Measurements from ENCODE around the gene RAET1L. TPM values are rescaled to one million over a fixed set of nuclear protein-coding genes. Genes with fewer than 3 reads are reported as not detected.

The RAET1L gene
- total and polyA plus RNA-seq, 2 donors (not counting 1 experiment from before 2014, with no cell fraction given), result not detected

GRCh38 chr6:149979293-149979692, 46.0 kb downstream of the RAET1L start:
- no peak overlapping the region for H3K4me3 Mint-ChIP-seq
- no peak for ATAC-seq (ENCODE audit: low read depth)
- no peak overlapping the region for H3K9ac ChIP-seq (ENCODE audit: low read length)
- no peak for DNase-seq
- H3K36me3 ChIP-seq (replicated peaks in 1 of 2; ENCODE audit: control extremely low read depth in 1 of 2, control insufficient read depth in 1 of 2, extremely low read depth in 1 of 2, insufficient read depth in 2 of 2, low read length in 1 of 2), result no peaks in the 10 kb centered on the region
- H3K9me3 Mint-ChIP-seq (ENCODE audit: insufficient read depth), result no peaks in the 10 kb centered on the region
- H3K27ac ChIP-seq (ENCODE audit: low read length in 2 of 2), result no peak overlapping the region
- H2AFZ ChIP-seq (ENCODE audit: insufficient read depth, low read depth, low read length, poor library complexity, severe bottlenecking), result no peak overlapping the region
- CTCF ChIA-PET, result no interaction called here
- no peaks in the 10 kb centered on the region for H3K79me2 ChIP-seq (ENCODE audit: control insufficient read depth, insufficient read depth, low read length)
- 83% methylated on average over 5 of the region's 6 CpGs for WGBS (ENCODE audit: insufficient coverage)
- peaks cover 0 to 4% (median 0%) of the 10 kb centered on the region in 3 donors for H3K9me3 ChIP-seq (ENCODE audit: control extremely low read depth in 1 of 3, control insufficient read depth in 2 of 3, insufficient read depth in 1 of 3, low read length in 2 of 3)
- H4K20me1 ChIP-seq (ENCODE audit: control insufficient read depth, insufficient read depth, low read length, poor library complexity, severe bottlenecking), result no peaks in the 10 kb centered on the region
- TF ChIP-seq EZH2 (IDR thresholded peaks at IDR 0.05; ENCODE audit: borderline replicate concordance, insufficient read depth, low read depth, low read length, poor library complexity, severe bottlenecking), result no peak
- TF ChIP-seq CTCF (IDR thresholded peaks at IDR 0.05), result no peak
- no peak overlapping the region for H3K27ac Mint-ChIP-seq
- H3K4me1 ChIP-seq (ENCODE audit: control insufficient read depth in 2 of 2, insufficient read depth in 2 of 2, low read length in 2 of 2), result peaks cover 0 to 3% of the 10 kb centered on the region in 2 donors
- H3K4me3 ChIP-seq (ENCODE audit: control extremely low read depth in 1 of 5, extremely low read depth in 1 of 5, insufficient read depth in 1 of 5, low read depth in 2 of 5, low read length in 4 of 5), result no peak overlapping the region
- intact Hi-C loops (cut with micrococcal nuclease), result no loop called here
- H3K4me2 ChIP-seq (replicated peaks; ENCODE audit: low read depth, low read length, poor library complexity, severe bottlenecking), result no peak overlapping the region
- POLR2A ChIA-PET, result no interaction called here
- H3K27me3 Mint-ChIP-seq, result peaks cover 60% of the 10 kb centered on the region
- H3K27me3 ChIP-seq (replicated peaks in 1 of 4; ENCODE audit: control extremely low read depth in 1 of 4, control insufficient read depth in 3 of 4, insufficient read depth in 4 of 4, low read length in 3 of 4), result peaks cover 0 to 52% (median 30%) of the 10 kb centered on the region in 4 experiments
- no peaks in the 10 kb centered on the region for H3K4me1 Mint-ChIP-seq

GRCh38 chr6:149978610-149979009, 46.7 kb downstream of the RAET1L start:
- POLR2A ChIA-PET, result no interaction called here
- Histone ChIP-seq H3K4me3 (ENCODE audit: control extremely low read depth in 1 of 5, extremely low read depth in 1 of 5, insufficient read depth in 1 of 5, low read depth in 2 of 5, low read length in 4 of 5) (no peak overlapping the region), H3K9ac (ENCODE audit: low read length) (no peak overlapping the region), H3K36me3 (replicated peaks in 1 of 2; ENCODE audit: control extremely low read depth in 1 of 2, control insufficient read depth in 1 of 2, extremely low read depth in 1 of 2, insufficient read depth in 2 of 2, low read length in 1 of 2) (no peaks in the 10 kb centered on the region), H2AFZ (ENCODE audit: insufficient read depth, low read depth, low read length, poor library complexity, severe bottlenecking) (no peak overlapping the region), H3K79me2 (ENCODE audit: control insufficient read depth, insufficient read depth, low read length) (no peaks in the 10 kb centered on the region), H3K4me2 (replicated peaks; ENCODE audit: low read depth, low read length, poor library complexity, severe bottlenecking) (no peak overlapping the region), H4K20me1 (ENCODE audit: control insufficient read depth, insufficient read depth, low read length, poor library complexity, severe bottlenecking) (no peaks in the 10 kb centered on the region), H3K27me3 (replicated peaks in 1 of 4; ENCODE audit: control extremely low read depth in 1 of 4, control insufficient read depth in 3 of 4, insufficient read depth in 4 of 4, low read length in 3 of 4) (peaks cover 0 to 58% (median 32%) of the 10 kb centered on the region in 4 experiments), H3K27ac (ENCODE audit: low read length in 2 of 2) (no peak overlapping the region), H3K9me3 (ENCODE audit: control extremely low read depth in 1 of 3, control insufficient read depth in 2 of 3, insufficient read depth in 1 of 3, low read length in 2 of 3) (peaks cover 0 to 4% (median 0%) of the 10 kb centered on the region in 3 donors), H3K4me1 (ENCODE audit: control insufficient read depth in 2 of 2, insufficient read depth in 2 of 2, low read length in 2 of 2) (peaks cover 0 to 3% of the 10 kb centered on the region in 2 donors)
- Mint-ChIP-seq H3K4me1 (no peaks in the 10 kb centered on the region), H3K27ac (no peak overlapping the region), H3K9me3 (ENCODE audit: insufficient read depth) (no peaks in the 10 kb centered on the region), H3K27me3 (peaks cover 66% of the 10 kb centered on the region), H3K4me3 (no peak overlapping the region)
- CTCF ChIA-PET, result no interaction called here
- no peak for DNase-seq
- ATAC-seq (ENCODE audit: low read depth), result no peak
- TF ChIP-seq CTCF (IDR thresholded peaks at IDR 0.05), result no peak
- TF ChIP-seq EZH2 (IDR thresholded peaks at IDR 0.05; ENCODE audit: borderline replicate concordance, insufficient read depth, low read depth, low read length, poor library complexity, severe bottlenecking), result no peak
- intact Hi-C loops (cut with micrococcal nuclease), result no loop called here

Measured in B cell (primary cell).